ENCODE data around the gene LMAN1L.

Gene LMAN1L

DNA sequence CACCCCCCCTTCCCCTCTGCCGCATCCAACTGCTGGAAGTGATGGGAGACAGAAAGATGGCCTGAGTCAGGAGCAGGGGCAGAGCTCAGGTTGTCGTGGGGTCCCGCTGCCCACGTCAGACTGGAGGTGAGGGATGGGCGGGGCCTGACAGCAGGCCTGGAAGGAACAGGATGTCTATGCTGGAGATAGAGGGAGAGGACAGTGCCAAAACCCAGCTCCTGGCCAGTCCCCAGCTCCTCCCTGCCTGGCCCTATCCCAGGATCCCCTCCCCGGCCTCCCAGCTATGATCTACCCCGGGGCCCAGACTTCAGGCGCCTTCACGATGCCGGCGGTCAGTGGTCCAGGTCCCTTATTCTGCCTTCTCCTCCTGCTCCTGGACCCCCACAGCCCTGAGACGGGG is at the start of gene LMAN1L:
Gene LMAN1L, plus strand, starts transcription at position 303 of the 400 bp plus-strand sequence. Its CDS starts 20 bp downstream, at position 323.
- no peak for FAIRE-seq

DNA sequence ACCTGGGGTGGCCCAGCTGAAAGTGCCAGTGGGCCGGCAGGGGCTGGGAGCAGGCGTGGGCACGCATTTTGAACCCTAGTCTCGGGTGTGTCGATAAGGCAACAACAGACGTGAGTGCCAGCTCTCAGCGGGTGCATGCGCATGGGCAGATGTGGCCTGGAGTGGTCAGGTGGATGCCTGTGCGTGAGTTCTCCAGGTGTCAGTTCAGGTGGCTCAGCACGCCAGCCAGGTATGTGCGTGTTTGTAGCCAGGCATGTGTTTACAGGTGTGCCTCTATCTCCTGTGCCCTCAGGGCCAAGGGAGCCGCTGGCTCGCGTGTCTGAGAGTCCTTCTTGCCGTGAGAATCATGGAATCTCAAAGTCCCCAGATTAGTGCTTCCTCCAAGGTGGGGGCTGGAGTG is 49.2 kb upstream of the LMAN1L start:
- FAIRE-seq = no peak

DNA sequence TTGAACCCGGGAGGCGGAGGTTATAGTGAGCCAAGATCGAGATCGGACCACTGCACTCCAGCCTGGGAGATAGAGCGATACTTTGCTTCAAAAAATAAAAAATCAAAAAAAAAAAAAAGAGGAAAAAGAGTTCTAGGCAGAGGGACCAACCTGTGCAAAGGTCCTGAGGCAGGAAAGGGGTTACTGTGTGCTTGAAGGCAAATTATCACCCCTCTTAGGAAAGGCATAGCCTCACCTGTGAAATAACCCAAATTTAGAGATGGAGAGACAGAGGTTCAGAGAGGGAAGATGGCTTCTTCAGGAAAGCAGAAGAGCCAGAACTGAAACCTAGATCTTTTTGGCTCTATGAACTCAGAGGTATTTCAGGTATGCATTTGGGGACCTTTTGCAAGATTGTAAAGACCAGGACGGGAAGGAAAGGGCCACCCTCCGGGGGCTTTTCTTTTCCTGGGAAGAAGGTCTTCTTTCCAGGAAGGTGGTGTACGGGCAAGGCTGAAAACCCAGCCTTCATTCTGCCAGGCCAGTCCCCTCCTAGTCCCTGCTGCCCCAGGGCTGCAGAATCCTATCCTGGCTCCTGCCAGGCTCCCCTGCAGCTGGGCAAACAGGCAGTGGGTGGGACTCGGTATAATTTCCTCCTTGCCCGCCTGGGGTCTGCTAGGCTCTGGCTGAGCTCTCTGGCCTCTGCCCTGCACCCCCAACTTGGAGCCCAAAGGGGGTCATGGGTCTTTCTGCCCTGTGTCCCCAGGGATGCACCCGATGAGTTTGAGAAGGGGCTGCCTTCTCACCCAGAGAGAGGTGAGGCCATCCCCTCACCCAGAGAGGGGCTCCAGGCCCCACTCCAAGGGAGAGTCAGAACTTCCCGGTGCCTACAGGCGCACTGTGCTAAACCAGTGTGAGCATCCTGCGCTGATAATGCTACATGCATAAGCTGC is 45.2 kb upstream of the LMAN1L start:
- FAIRE-seq = no peak

DNA sequence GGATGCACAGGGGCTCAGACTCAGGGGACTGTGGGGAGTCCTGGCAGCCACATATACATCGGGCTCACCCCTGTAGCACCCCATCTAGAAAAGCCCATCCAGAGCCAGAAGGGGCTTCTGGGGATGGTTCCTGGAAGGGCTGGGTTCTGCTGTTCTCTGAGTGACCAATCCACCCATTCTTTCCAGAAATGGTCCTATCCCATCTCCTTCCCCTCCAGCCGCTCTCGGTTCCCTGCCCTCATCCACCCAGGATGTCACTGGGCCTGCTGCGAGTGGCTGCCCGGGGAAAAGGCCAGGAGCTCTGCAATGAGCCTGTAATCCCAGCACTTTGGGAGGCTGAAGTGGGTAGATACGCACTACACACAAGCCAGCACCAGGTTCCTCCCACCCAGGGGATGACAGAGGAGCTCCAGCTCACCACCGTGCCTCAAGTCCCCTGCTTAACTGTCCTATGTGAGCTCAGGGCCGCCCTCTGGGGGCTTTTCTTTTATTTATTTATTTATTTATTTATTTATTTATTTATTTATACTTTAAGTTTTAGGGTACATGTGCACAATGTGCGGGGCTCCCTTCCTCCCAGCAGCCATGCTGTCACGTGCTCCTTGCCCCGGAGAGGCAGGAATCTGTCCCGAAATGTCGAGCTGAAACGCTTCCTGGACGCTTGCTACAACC is 44.4 kb upstream of the LMAN1L start:
- FAIRE-seq = no peak

DNA sequence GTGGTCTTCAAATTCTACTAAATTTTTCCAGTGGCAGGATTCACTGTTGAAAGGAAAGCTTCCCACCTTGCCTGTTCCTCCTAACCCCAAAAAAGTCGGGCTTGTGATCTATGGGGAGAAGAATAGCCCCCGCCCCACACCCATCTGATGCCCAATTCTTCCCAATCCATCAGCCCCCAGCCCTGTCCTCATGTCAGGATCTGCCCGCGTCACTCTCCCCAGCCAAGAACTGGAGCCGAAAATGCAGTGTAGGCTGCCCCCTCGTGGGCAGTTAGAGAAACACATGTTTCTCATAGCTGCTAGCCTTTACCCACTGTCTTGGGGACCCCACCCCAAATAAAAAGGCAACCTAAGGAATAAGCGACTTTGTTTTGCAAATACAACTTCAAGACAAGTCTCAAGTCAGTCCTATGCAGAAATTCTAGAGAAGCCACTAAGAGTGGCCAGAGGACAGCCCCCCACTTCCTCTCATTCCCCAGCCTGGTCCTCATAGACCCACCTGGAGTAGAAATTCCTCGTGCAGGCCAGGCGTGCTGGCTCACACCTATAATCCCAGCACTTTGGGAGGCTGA is 43.8 kb upstream of the LMAN1L start:
- peak; percentile 47 for FAIRE-seq

DNA sequence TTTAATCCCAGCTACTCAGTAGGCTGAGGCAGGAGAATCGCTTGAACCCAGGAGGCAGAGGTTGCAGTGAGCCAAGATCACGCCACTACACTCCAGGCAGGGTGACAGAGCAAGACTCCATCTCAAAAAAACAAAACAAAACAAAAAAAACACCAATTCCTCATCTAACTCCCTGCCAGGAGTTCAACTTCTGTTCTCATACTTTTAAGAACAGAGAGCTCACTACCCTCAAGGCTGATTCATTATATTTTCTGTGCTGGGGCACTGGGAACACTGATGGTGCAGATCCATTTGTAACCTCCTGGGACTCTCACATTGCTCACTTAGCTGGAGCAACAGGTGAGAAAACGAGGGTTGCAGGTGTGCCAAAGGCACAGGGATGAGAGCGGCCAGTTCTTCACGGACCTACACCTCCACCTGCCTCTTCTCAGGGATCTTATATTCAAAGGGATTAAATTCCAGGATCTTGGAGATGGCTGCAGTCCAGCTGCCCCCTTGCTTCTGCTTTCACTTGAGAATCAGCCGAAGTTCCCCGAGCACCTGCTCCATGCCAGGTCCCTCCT is 43.1 kb upstream of the LMAN1L start:
- no peak for FAIRE-seq

DNA sequence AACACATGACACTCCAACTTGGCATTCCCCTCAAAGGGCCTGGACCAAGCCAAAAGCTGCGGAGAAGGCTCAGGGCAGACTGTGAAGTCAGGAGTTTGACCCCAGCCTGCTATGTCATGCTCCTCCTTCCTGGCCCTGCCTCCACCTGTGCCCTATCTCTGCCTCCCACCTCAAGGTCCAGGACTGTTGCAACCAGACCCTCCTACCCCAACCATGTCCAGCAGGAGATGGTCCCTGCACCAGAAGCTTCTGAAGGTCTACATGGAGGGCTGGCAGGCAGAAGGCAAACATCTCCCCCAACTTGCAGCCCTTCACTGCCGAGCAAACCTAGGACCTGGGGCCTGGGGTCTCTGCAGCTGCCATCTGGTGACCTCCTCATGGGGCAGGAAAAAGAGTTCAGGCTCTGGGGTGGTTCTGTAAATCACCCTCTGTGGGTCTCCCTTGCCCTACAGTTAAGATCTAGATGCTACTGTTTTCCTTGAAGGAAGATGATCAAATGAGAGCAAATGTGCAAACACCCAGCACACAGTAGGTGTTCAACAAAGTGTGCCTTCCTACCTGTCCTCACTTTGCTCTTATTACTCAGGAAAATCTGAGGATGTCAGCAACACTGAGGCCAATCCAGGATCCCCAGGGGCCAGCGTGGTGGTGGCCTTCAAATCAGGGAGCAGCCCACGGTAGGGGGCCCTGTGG is 42.3 kb upstream of the LMAN1L start:
- no peak for FAIRE-seq

DNA sequence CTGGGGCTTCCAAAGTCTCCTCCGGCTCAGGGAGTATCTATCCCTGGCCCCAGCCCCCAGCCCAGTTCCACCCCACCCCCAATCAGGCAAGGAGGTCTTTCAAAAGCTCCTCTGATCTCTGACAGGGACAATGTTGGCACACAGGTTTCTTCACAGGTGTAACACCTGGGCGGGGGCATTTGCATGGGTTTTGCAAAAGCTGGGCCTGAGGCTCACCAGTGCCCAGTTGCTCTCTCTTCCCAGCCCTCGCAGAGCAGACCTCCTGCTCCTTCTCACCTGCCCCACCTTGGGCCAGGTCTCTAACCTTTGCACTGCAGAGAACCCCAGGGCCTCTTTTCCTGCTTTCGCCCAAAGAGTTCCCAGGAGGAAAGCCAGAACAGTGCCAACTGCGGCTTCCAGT is 39.3 kb upstream of the LMAN1L start:
- no peak for FAIRE-seq

DNA sequence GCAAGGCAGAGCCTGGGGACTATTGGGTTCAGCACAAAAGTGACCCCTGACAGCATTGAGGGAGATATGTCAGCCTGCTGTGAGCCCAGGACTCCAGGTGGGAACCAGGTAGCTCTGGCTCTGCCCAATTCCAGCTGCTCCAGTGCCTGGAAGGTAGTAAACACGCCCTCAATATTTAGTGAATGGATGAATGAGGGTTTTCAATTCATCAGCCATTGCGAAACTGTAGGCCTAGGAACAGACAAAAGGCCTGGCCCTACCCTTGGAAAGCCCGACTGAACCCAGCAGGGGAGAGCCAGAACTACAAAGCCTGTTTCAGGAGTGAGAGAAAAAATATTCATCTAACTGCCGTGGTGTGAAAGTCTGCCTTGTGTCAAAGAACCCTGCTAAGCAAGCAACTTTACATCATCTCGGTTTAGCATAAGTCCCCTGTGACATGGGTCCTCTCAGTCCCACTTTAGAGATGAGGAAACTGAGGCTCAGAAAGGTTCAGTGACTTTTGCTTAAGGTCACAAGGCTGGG is 38.8 kb upstream of the LMAN1L start:
- no peak for FAIRE-seq

DNA sequence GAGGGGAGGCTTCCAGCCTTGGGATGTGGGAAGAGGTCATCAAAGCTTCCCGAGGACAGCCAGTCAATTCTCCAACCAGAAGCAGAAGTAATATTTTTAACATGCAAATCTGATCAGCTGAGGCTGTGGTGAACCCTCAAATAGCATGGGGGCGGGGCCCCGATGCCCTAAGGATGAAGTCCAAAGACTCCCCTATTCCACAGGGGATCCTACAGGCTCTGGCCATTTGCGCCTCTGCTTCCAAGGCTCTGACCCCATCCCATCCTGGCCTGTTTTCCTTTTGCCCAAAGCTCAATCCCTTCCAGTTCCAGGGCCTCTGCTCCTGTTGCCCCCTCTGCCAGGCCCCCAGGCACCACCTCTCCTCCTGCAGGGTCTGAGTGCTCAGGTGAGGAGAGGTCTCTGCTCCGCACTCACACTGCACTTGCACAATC is 37.5 kb upstream of the LMAN1L start:
- no peak for FAIRE-seq

DNA sequence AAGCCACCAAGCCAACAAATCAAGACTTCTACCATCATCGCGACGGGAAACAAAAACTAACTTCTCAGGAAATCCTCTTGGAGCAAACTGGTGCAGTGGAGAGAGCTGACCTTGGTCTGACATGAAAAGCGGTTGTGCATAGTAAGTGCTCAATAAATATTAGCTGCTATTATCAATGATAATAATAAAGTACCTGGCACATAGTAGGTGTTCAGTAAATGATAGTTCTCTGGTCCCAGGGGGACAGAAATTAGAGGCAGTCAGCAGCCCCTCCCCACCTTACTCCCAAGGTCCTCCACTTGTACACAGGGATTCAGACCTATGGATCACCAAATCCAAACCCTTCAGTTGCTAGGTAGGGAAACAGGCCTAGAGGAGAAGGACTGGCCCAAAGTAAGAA is 36.7 kb upstream of the LMAN1L start:
- FAIRE-seq = no peak

DNA sequence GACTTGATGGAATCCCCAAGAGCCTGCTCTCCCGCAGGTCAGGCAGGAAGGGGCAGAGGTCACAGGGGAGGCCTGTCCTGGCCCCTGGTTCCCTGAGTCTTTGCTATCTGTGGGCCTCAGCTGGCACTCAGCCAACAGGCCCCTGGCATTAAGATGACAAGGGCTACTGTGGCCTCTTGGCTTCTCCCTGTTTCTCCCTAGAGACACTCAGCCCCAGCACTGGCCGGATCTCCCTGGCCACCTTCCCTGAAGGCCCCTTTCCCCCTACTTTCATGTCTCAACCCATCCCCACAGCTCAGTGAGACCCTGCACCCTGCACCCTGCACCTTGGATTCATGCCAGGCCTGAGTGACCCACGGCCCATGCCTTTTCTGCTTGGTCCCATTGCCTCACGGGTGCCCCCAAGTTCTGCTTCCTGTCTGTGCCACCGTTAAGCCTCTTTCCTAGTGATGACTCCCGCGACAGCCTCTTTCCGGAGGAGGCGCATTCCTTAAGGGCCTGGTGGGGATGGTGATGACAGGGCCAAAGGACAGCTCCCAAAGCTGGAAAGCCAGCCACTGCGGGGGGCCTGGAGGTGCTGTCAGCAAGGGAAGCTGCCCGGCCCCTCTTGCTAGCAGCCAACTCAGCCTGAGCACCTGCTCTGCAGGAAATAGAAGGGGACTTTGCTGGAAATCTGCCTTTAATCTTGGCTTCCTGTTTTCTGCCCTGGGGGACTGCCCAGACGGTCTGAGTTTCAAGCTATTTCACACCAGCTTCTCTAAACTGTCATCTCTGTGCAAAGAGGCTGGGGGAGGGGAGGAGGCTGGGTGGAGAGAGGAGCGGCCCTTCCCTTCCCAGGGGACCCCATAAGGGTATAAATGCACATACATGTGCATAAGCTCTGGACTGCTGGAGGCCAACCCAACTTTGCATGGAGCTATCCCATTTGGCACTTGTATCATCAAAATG is 35.5 kb upstream of the LMAN1L start:
- FAIRE-seq = no peak

DNA sequence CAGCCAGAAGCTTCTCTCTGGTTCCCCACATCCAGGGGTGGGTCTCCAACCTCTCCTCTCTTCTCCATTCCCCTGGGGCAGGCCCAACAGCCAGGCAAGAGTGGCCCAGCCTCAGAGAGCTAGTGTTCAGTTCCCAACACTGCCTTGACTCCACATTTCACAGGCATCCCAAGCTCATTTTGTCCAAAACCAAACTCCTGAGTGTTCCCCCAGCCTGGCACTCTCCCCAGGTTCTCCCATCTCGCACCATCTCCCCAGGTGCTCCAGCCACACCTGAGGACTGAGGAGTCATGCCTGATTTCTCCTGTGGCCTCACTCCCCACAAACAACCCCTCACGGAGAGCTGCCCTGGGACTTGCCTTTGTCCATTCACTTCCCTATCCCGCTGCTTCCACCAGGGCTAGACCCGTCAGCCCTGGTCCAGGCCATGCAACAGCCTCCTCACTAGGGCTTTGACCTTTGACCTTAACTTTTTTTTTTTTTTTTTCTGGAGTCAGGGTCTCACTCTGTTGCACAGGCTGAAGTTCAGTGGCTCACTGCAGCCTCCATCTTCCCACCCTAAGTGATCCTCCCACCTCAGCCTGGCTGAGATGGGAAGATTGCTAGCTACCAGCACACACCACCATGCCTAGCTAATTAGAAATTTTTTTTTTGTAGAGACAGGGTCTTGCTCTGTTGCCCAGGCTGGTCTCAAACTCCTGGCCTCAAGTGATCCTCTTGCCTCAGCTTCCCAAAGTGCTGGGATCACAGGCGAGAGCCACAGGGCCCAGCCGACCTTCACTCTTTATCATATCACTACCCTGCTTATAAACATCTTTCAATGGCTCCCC is 34.7 kb upstream of the LMAN1L start:
- no peak for FAIRE-seq

DNA sequence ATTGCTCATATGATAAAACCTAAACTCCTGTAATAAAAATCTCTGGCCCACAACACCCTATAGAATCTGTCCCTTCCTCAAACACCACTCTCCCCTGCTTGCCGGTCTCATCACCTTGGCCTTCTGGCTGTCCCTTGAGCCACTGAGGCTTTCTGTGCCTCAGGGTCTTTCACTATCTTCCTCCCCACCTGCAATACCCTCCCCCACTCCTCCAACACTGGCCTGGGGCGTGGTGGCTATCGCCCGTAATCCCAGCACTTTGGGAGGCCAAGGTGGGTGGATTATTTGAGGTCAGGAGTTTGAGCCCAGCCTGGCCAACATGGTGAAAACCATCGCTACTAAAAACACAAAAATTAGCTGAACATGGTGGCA is 34.0 kb upstream of the LMAN1L start:
- FAIRE-seq = no peak

DNA sequence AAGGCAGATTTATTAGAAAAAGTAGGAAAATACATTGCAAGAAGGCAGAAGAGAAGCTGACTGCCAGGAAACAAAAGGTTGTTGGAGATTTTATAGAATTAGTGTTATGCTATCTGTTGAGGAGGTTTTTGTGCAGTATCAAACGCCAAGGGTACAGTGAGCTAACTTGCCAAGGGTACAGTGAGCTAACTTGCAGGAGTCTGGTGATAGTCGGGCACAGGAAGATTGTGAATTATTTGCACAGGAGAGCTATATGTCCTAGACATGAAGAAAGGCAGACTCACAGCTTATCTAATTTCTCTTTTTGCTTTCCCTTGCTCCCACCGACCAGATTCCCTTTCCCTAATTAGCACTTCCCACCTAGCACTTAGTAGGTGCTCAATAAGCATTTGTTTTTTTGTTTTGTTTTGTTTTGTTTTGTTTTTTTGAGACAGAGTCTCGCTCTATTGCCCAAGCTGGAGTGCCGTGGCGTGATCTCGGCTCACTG is 33.4 kb upstream of the LMAN1L start:
- no peak for FAIRE-seq

DNA sequence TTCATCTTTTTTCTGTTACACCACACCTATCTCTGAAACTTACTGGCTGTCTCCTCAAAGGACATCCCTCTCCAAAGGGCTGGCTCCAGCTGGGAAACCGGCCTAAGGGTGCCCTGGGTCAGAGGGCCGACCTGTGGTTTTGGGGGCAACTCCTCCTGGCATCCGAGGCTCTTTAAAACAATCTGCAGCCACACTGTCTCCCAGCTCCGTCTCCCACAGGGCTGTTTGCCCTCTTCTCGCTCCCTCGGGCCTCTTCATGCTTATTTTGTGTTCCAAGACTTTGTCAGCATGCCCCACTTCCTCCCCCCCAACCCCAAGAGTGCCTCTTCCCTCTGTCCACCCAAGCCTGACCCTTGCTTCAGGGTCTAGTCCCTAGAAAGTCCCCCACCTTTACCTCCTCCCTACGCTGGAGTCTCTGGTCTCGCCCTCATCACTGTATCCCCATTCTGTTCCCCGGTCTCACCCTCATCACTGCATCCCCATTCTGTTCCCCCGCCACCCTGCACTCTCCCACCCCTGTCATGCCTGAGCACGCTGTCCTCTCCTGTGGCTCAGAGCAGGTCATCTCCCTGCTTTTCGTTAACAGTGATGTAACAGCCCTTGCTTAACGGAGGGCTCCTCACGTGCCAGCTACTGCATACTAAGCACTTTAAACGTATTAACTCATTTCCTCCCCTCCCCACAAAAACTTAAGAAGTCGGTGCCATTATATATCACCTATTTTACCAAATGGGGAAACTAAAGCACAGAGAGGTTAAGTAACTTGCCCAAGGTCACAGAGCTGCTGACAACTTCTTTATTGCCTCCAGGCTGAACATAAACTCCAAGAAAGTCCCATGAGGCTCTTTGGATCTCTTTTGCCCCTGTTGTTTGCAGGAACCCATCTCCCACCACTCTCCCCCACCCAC is 31.9 kb upstream of the LMAN1L start:
- no peak for FAIRE-seq

DNA sequence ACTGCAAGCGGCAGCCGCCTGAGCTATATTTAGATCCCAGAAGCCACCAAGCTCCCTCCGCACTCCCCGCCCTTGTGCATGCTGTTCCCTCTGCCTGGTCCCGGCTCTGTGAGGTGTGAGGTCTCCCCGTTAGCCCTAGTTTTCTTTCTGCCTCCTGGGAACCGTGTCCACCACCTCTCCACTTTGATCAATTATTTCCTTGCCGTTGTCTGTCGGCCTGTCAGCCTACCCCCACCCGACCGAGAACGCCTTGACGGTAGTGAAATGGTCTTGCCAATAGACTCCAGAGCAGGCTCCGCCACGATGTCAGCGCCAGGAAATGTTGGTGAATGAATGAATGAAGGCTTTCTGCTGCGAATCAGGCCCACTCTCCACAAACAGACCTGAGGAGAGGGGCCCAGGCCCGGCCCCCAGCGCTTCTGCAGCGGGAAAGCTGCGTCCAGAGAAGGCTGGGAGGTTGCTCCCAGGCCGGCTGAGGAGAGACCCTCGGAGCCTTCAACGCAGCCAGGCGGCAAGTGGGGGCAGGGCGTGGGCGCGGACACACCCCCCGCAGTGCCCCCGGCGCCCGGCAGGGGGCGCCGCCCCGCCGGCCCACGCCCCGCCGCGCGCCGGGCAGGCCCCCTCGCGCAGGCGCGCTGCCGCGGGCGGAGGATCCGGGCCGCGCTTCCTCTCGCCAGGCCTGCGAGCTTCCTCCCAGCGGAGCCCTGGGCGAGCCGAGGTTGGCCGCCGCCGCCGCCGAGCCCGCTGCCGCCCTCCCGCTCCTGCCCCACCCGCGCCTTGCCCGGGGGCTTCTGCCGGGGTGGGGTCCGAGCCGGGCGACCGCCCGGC is 31.0 kb upstream of the LMAN1L start, which contains the start of gene CSK:
Gene CSK, plus strand, starts transcription at position 650 of the 828 bp plus-strand sequence. CDS start 16,218 bp downstream, outside the sequence.
- FAIRE-seq = no peak
